Fibroblast of villous mesenchyme (primary cell): ENCODE measurements around the gene VAT1L. TPM values are rescaled to one million over a fixed set of nuclear protein-coding genes. Genes with fewer than 3 reads are reported as not detected.

Experiments
- DNase-seq: peaks from one replicate; pipeline ENCODE4 v3.0.0-alpha.2; 2010; ENCODE audit warnings: low read depth
- H3K4me3 ChIP-seq: 2 replicates; pipeline ENCODE4 v1.5.1; 2011; ENCODE audit warnings: low read depth, mild to moderate bottlenecking, low read length
- CTCF ChIP-seq: IDR thresholded peaks from 2 replicates; pipeline ENCODE4 v1.5.1; 2012; ENCODE audit warnings: low read depth, mild to moderate bottlenecking, low read length; ENCODE audit not compliant: insufficient read depth
- total RNA-seq: library from RNA; depleted of rRNA; stranded (reverse); fragments of >200 nt; gene quantifications from 2 replicates; pipeline ENCODE4 v1.2.3, GENCODE V29; 2012

The VAT1L gene
- total RNA-seq, 1 donor: 37.6 TPM

GRCh38 chr16:77844801-77845200, 56.4 kb downstream of the VAT1L start:
- no peak overlapping the region for H3K4me3 ChIP-seq
- no peak for DNase-seq
- no peak for TF ChIP-seq CTCF

GRCh38 chr16:77849646-77850258, 61.4 kb downstream of the VAT1L start:
- no peak overlapping the region for H3K4me3 ChIP-seq
- TF ChIP-seq CTCF: no peak
- DNase-seq: no peak

GRCh38 chr16:77850636-77851333, 62.4 kb downstream of the VAT1L start:
- no peak overlapping the region for H3K4me3 ChIP-seq
- no peak for DNase-seq
- TF ChIP-seq CTCF: no peak

GRCh38 chr16:77853161-77853560, 64.8 kb downstream of the VAT1L start:
- DNase-seq: no peak
- no peak overlapping the region for H3K4me3 ChIP-seq
- TF ChIP-seq CTCF: no peak

GRCh38 chr16:77856438-77857160, 68.2 kb downstream of the VAT1L start:
- no peak overlapping the region for H3K4me3 ChIP-seq
- no peak for TF ChIP-seq CTCF

GRCh38 chr16:77858060-77858459, 69.7 kb downstream of the VAT1L start:
- DNase-seq: no peak
- H3K4me3 ChIP-seq: no peak overlapping the region
- TF ChIP-seq CTCF: no peak

More at GRCh38 chr16:77856438-77857160, 68.2 kb downstream of the VAT1L start:
- no peak for DNase-seq
